OCI-LY7 (cell line): ENCODE results near the gene ITIH4. TPM values are rescaled to one million over a fixed set of nuclear protein-coding genes. Genes with fewer than 3 reads are reported as not detected.
A peak's percentile ranks its signal among the peaks of the same experiment; 100 is the strongest.

ENCODE experiments used
- BruUV-seq: library from RNA; stranded (reverse); fragments of 400-500 nt; replicated peaks from 2 replicates; lab custom pipeline; 2021; lab: Mats Ljungman, UMichigan
- CTCF ChIA-PET: fragments of 300-600 bp; sonication (Branson Sonifier 250); formaldehyde crosslinking; loops from one replicate; lab custom pipeline; 2022; ENCODE audit warnings: antibody characterized with exemption; ENCODE audit not compliant: unreplicated experiment; lab: Charles Lee
- POLR2A ChIA-PET: fragments of 300-600 bp; sonication (Branson Sonifier 250); formaldehyde crosslinking; loops from one replicate; lab custom pipeline; 2022; ENCODE audit warnings: antibody characterized with exemption; lab: Charles Lee
- DNase-seq: peaks from one replicate; pipeline ENCODE4 v3.0.0-alpha.2; 2015; ENCODE audit warnings: low spot score
- H2AFZ ChIP-seq: fragments of 200-600 bp; sonication (generic), shearing (Covaris generic); 2 replicates; pipeline ENCODE4 v1.6.1; 2014; ENCODE audit warnings: mild to moderate bottlenecking, antibody characterized with exemption, low read length, moderate library complexity
- H3K27ac ChIP-seq: fragments of 200-600 bp; sonication (generic); 2 replicates; pipeline ENCODE4 v1.5.1; 2014; ENCODE audit warnings: mixed run types, low read depth, mild to moderate bottlenecking, moderate library complexity, low read length, inconsistent platforms; ENCODE audit not compliant: poor library complexity, severe bottlenecking
- H3K36me3 ChIP-seq: fragments of 200-600 bp; sonication (generic); 2 replicates; pipeline ENCODE4 v1.6.1; 2014; ENCODE audit warnings: mild to moderate bottlenecking, antibody characterized with exemption, low read length, moderate library complexity, mixed read lengths; ENCODE audit not compliant: insufficient read depth
- H3K4me1 ChIP-seq: fragments of 200-600 bp; sonication (generic); 2 replicates; pipeline ENCODE4 v1.5.1; 2014; ENCODE audit warnings: mild to moderate bottlenecking, low read length; ENCODE audit not compliant: insufficient read depth, poor library complexity, severe bottlenecking
- H3K4me2 ChIP-seq: fragments of 200-600 bp; sonication (generic); 2 replicates; pipeline ENCODE4 v1.6.1; 2014; ENCODE audit warnings: mild to moderate bottlenecking, low read length
- H3K4me3 ChIP-seq: fragments of 200-600 bp; sonication (generic); 2 replicates; pipeline ENCODE4 v1.5.1; 2014; ENCODE audit warnings: mild to moderate bottlenecking, low read depth, low read length; ENCODE audit not compliant: poor library complexity, severe bottlenecking
- H3K79me2 ChIP-seq: fragments of 200-600 bp; sonication (generic); 2 replicates; pipeline ENCODE4 v1.6.1; 2016; ENCODE audit warnings: low read depth, mild to moderate bottlenecking, low read length, moderate library complexity, mixed read lengths; ENCODE audit not compliant: insufficient read depth
- H3K9me2 ChIP-seq: fragments of 200-600 bp; sonication (generic); 2 replicates; pipeline ENCODE4 v1.6.1; 2016; ENCODE audit warnings: mild to moderate bottlenecking, low read length, mixed read lengths; ENCODE audit not compliant: insufficient read depth
- H3K9me3 ChIP-seq: fragments of 200-600 bp; sonication (generic); 2 replicates; pipeline ENCODE4 v1.6.1; 2014; ENCODE audit warnings: mild to moderate bottlenecking, mixed run types, low read length, mixed read lengths
- H4K20me1 ChIP-seq: fragments of 200-600 bp; sonication (generic); 2 replicates; pipeline ENCODE4 v1.6.1; 2014; ENCODE audit warnings: mild to moderate bottlenecking, antibody characterized with exemption, low read length, moderate library complexity, mixed read lengths; ENCODE audit not compliant: insufficient read depth
- EZH2phosphoT487 ChIP-seq: fragments of 200-600 bp; sonication (generic); IDR thresholded peaks from 2 replicates; pipeline ENCODE4 v1.6.1; 2018; ENCODE audit warnings: low read depth, borderline replicate concordance, mild to moderate bottlenecking, mixed run types, antibody characterized with exemption, low read length, moderate library complexity, mixed read lengths
- intact Hi-C: fragments of 100-400 bp; cut with micrococcal nuclease; formaldehyde crosslinking; loops from one replicate; pipeline ENCODE4 v1.10.0; 2022; ENCODE audit not compliant: unreplicated experiment
- total RNA-seq, 2 experiments: library from RNA; depleted of rRNA in 1 of 2; stranded (reverse); fragments of >200 nt in 1 of 2; shearing (Covaris generic) in 1 of 2; gene quantifications; 2 replicates each; pipeline ENCODE4 v1.2.3, GENCODE V29; 2014 to 2022
- TF ChIP-seq, protein P1 (sequence below): fragments of 200-600 bp; sonication (generic); conservative IDR thresholded peaks from 2 replicates; pipeline ENCODE4 v1.5.1; 2014; ENCODE audit warnings: mild to moderate bottlenecking, antibody characterized with exemption, low read length, moderate library complexity, mixed read lengths

The ITIH4 gene
- total RNA-seq, 2 experiments from 2014 or later: 2.1 to 2.2 TPM

DNA sequence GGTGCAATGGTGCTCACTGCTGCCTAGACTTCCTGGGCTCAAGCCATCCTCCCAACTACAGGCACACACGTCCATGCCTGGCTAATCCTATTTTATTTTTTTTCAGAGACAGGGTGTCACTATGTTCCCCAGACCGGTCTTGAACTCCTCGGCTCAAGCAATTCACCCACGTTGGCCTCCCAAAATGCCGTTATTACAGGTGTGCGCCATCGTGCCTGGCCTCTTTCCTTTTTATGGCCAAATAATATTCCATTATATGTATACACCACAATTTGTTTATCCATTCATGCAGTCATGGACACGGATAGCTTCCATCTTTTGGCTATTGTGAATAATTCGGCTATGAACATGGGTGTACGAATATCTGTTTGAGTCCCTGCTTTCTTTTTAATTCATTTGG lies 58.8 kb downstream of the ITIH4 start:
- BruUV-seq: no TSS peak
- H3K9me2 ChIP-seq: no peaks in the 10 kb centered on the region
- DNase-seq: no peak
- peak overlapping the region; percentile 75 for H3K4me3 ChIP-seq
- H3K4me1 ChIP-seq: peaks cover 19% of the 10 kb centered on the region
- POLR2A ChIA-PET: interaction anchor here (0.6 to 1.9 kb wide), 6 partner anchors 24 to 82 kb away, joined by 3 to 11 read pairs (median 4); no protein-coding TSS in a partner anchor
- TF ChIP-seq EZH2phosphoT487: no peak
- TF ChIP-seq, protein P1, sequence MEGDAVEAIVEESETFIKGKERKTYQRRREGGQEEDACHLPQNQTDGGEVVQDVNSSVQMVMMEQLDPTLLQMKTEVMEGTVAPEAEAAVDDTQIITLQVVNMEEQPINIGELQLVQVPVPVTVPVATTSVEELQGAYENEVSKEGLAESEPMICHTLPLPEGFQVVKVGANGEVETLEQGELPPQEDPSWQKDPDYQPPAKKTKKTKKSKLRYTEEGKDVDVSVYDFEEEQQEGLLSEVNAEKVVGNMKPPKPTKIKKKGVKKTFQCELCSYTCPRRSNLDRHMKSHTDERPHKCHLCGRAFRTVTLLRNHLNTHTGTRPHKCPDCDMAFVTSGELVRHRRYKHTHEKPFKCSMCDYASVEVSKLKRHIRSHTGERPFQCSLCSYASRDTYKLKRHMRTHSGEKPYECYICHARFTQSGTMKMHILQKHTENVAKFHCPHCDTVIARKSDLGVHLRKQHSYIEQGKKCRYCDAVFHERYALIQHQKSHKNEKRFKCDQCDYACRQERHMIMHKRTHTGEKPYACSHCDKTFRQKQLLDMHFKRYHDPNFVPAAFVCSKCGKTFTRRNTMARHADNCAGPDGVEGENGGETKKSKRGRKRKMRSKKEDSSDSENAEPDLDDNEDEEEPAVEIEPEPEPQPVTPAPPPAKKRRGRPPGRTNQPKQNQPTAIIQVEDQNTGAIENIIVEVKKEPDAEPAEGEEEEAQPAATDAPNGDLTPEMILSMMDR: no peak
- H3K27ac ChIP-seq: peak overlapping the region; percentile 74
- H3K36me3 ChIP-seq: peaks cover 11% of the 10 kb centered on the region; the same call in 1 of the 2 replicates
- CTCF ChIA-PET: no interaction called here
- no peaks in the 10 kb centered on the region for H3K9me3 ChIP-seq
- intact Hi-C loops: no loop called here
- H3K4me2 ChIP-seq: peak overlapping the region; percentile 78
- H3K79me2 ChIP-seq: peaks cover 14% of the 10 kb centered on the region; the same call in 1 of the 2 replicates
- peaks cover 4% of the 10 kb centered on the region; the same call in 1 of the 2 replicates for H4K20me1 ChIP-seq
- H2AFZ ChIP-seq: peak overlapping the region; percentile 98; the same call in 1 of the 2 replicates

DNA sequence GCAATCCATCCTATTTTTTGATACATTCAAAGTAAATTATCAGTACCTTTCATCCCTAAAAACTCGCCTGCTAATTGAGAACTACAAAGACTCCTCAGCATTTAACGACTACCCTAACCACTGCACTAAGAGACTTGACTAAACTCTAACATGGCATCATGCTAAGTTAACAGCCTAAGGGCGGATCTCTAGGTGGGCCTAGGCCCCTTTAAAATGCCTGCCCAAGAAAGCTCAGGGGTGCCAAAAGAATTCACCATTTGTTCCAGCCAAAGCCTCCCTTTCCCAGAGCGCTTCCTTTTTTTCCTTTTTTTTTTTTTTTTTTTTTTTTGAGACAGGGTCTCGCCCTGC lies 59.2 kb downstream of the ITIH4 start:
- intact Hi-C loops: no loop called here
- Histone ChIP-seq H3K9me3 (no peaks in the 10 kb centered on the region), H3K9me2 (no peaks in the 10 kb centered on the region), H3K4me3 (peak overlapping the region; percentile 75), H3K79me2 (peaks cover 14% of the 10 kb centered on the region; the same call in 1 of the 2 replicates), H3K4me2 (peak overlapping the region; percentile 78), H4K20me1 (peaks cover 4% of the 10 kb centered on the region; the same call in 1 of the 2 replicates), H3K4me1 (peaks cover 19% of the 10 kb centered on the region), H2AFZ (peak overlapping the region; percentile 98), H3K27ac (peak overlapping the region; percentile 74), H3K36me3 (peaks cover 11% of the 10 kb centered on the region; the same call in 1 of the 2 replicates)
- no peak for DNase-seq
- TSS peak; percentile 100 for BruUV-seq
- ChIA-PET CTCF (no interaction called here), POLR2A (interaction anchor here (0.6 to 1.9 kb wide), 7 partner anchors 24 to 219 kb away, joined by 3 to 11 read pairs (median 3); no protein-coding TSS in a partner anchor)
- no peak for TF ChIP-seq EZH2phosphoT487
- TF ChIP-seq, protein P1: no peak
